Neutrophil (primary cell): ENCODE data around the gene IL17RB.

Source experiments
- H3K27ac ChIP-seq: fragments of 200-600 bp; sonication (generic); 2 replicates; pipeline ENCODE4 v1.5.1; 2016; ENCODE audit warnings: mild to moderate bottlenecking, moderate library complexity
- H3K27me3 ChIP-seq: fragments of 200-600 bp; sonication (generic); 2 replicates; pipeline ENCODE4 v1.6.0; 2016; ENCODE audit warnings: mild to moderate bottlenecking
- H3K36me3 ChIP-seq: fragments of 200-600 bp; sonication (generic); 2 replicates; pipeline ENCODE4 v1.5.1; 2017
- H3K4me1 ChIP-seq, 2 experiments: fragments of 200-600 bp in 1 of 2; sonication (generic) in 1 of 2; 1 replicate in 1 of 2; 2 replicates in 1 of 2; pipeline versions ENCODE4 v1.5.1 to v1.6.1; 2013 to 2016; ENCODE audit warnings: low read depth in 1 of 2, low read length in 1 of 2, mild to moderate bottlenecking in 1 of 2, moderate library complexity in 1 of 2; ENCODE audit not compliant: control insufficient read depth in 1 of 2, insufficient read depth in 1 of 2
- H3K4me3 ChIP-seq, 2 experiments: fragments of 200-600 bp in 1 of 2; sonication (generic) in 1 of 2; 1 replicate in 1 of 2; 2 replicates in 1 of 2; pipeline ENCODE4 v1.5.1; 2013 to 2016; ENCODE audit warnings: low read depth in 1 of 2, low read length in 1 of 2, mild to moderate bottlenecking in 1 of 2, moderate library complexity in 1 of 2
- H3K9me3 ChIP-seq: fragments of 200-600 bp; sonication (generic); 2 replicates; pipeline ENCODE4 v1.5.1; 2016
- TF ChIP-seq, protein P1 (sequence below): fragments of 200-600 bp; sonication (generic); IDR thresholded peaks from 2 replicates; pipeline ENCODE4 v1.5.1; 2016; ENCODE audit warnings: antibody characterized with exemption

Gene IL17RB

DNA sequence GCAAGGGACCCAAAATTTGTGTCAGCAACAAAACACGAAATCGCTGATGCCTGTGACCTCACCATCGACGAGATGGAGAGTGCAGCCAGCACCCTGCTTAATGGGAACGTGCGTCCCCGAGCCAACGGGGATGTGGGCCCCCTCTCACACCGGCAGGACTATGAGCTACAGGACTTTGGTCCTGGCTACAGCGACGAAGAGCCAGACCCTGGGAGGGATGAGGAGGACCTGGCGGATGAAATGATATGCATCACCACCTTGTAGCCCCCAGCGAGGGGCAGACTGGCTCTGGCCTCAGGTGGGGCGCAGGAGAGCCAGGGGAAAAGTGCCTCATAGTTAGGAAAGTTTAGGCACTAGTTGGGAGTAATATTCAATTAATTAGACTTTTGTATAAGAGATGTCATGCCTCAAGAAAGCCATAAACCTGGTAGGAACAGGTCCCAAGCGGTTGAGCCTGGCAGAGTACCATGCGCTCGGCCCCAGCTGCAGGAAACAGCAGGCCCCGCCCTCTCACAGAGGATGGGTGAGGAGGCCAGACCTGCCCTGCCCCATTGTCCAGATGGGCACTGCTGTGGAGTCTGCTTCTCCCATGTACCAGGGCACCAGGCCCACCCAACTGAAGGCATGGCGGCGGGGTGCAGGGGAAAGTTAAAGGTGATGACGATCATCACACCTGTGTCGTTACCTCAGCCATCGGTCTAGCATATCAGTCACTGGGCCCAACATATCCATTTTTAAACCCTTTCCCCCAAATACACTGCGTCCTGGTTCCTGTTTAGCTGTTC lies 35.0 kb upstream of the IL17RB start:
- H3K4me1 ChIP-seq = no peaks in the 10 kb centered on the region
- H3K27ac ChIP-seq = no peak overlapping the region
- peaks cover under 1% of the 10 kb centered on the region for H3K27me3 ChIP-seq
- H3K9me3 ChIP-seq = no peaks in the 10 kb centered on the region
- TF ChIP-seq, protein P1, sequence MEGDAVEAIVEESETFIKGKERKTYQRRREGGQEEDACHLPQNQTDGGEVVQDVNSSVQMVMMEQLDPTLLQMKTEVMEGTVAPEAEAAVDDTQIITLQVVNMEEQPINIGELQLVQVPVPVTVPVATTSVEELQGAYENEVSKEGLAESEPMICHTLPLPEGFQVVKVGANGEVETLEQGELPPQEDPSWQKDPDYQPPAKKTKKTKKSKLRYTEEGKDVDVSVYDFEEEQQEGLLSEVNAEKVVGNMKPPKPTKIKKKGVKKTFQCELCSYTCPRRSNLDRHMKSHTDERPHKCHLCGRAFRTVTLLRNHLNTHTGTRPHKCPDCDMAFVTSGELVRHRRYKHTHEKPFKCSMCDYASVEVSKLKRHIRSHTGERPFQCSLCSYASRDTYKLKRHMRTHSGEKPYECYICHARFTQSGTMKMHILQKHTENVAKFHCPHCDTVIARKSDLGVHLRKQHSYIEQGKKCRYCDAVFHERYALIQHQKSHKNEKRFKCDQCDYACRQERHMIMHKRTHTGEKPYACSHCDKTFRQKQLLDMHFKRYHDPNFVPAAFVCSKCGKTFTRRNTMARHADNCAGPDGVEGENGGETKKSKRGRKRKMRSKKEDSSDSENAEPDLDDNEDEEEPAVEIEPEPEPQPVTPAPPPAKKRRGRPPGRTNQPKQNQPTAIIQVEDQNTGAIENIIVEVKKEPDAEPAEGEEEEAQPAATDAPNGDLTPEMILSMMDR = no peak
- H3K36me3 ChIP-seq = no peaks in the 10 kb centered on the region
- no peak overlapping the region for H3K4me3 ChIP-seq

DNA sequence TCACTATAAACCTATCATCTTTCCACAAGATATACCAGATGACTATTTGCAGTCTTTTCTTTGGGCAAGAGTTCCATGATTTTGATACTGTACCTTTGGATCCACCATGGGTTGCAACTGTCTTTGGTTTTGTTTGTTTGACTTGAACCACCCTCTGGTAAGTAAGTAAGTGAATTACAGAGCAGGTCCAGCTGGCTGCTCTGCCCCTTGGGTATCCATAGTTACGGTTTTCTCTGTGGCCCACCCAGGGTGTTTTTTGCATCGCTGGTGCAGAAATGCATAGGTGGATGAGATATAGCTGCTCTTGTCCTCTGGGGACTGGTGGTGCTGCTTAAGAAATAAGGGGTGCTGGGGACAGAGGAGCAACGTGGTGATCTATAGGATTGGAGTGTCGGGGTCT lies 33.9 kb upstream of the IL17RB start:
- no peaks in the 10 kb centered on the region for H3K4me1 ChIP-seq
- H3K36me3 ChIP-seq = peaks cover 3% of the 10 kb centered on the region
- TF ChIP-seq, protein P1 = no peak
- no peaks in the 10 kb centered on the region for H3K9me3 ChIP-seq
- H3K4me3 ChIP-seq = no peak overlapping the region
- peaks cover 7% of the 10 kb centered on the region for H3K27me3 ChIP-seq
- no peak overlapping the region for H3K27ac ChIP-seq

DNA sequence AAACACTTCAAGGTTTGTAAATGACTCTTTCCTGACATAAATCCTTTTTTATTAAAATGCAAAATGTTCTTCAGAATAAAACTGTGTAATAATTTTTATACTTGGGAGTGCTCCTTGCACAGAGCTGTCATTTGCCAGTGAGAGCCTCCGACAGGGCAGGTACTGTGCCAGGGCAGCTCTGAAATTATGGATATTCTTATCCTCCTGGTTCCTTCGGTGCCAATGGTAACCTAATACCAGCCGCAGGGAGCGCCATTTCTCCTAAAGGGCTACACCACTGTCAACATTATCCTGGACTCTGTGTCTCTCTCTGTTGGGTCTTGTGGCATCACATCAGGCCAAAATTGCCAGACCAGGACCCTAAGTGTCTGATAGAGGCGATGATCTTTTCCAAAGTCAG lies 33.1 kb upstream of the IL17RB start:
- Histone ChIP-seq H3K4me1 (no peaks in the 10 kb centered on the region), H3K36me3 (peaks cover 6% of the 10 kb centered on the region), H3K27me3 (peaks cover 13% of the 10 kb centered on the region), H3K9me3 (no peaks in the 10 kb centered on the region), H3K4me3 (no peak overlapping the region), H3K27ac (no peak overlapping the region)
- TF ChIP-seq, protein P1 = no peak

DNA sequence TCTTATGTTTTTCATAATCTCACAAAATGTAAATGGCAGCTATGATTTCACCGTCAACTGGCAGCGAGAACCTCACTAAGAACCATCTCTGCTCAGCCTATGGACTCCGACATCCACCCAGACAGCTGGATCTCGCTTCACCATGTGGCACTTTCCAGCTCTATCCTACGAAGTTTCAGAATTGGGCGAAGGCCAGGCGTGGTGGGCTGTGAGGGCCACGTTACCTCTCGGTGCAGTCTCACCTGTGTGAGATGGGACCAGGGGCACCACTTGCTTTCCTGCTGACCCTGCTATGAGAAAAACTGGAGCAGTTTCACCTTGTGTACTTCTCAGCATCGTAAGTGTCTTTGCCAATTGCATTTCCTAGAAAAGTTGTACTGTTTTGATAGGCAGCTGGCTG lies 32.5 kb upstream of the IL17RB start:
- Histone ChIP-seq H3K9me3 (no peaks in the 10 kb centered on the region), H3K4me3 (no peak overlapping the region), H3K27me3 (peaks cover 13% of the 10 kb centered on the region), H3K27ac (no peak overlapping the region), H3K36me3 (peaks cover 6% of the 10 kb centered on the region), H3K4me1 (no peaks in the 10 kb centered on the region)
- TF ChIP-seq, protein P1 = no peak

DNA sequence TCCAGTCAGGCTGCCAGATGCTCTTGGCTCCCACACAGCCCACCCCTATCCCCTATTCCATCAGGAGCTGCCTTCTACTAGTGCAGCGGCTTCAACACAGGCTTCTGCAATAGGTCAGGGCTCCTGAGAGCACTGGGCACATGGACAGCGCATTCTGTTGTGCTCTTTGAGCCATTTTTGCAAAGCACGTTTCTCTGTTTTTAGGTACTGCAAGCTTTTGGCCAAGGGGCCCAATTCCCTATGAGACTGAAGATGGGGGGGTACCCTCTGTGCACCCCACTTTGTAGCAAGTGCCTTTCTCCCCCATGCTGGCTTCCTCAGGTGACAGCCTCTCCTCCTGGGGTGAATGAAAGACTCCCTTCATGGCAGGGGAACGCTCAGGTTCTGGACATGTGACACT lies 31.3 kb upstream of the IL17RB start:
- H3K9me3 ChIP-seq = no peaks in the 10 kb centered on the region
- peaks cover 11% of the 10 kb centered on the region for H3K36me3 ChIP-seq
- no peak overlapping the region for H3K27ac ChIP-seq
- TF ChIP-seq, protein P1 = no peak
- H3K4me3 ChIP-seq = no peak overlapping the region
- no peaks in the 10 kb centered on the region for H3K4me1 ChIP-seq
- peaks cover 13% of the 10 kb centered on the region for H3K27me3 ChIP-seq
